Aorta (tissue), 5 donors: Measurements from ENCODE around the gene CLMN. TPM values are rescaled to one million over a fixed set of nuclear protein-coding genes. Genes with fewer than 3 reads are reported as not detected.

Experiments used
- ATAC-seq: fragments of 200-7000 bp; cut with Tn5 transposase; one replicate; pipeline ENCODE4 v1.9.1; 2022; ENCODE audit warnings: moderate library complexity; ENCODE audit not compliant: low FRiP score
- DNase-seq, 2 donors: peaks; one replicate each; pipeline ENCODE4 v3.0.0-alpha.2; 2020
- H3K27ac ChIP-seq, 2 donors: one replicate each; pipeline ENCODE4 v1.5.1; 2013; ENCODE audit warnings: low read length in 2 of 2, mild to moderate bottlenecking in 2 of 2, moderate library complexity in 2 of 2, control low read depth in 1 of 2, inconsistent platforms in 1 of 2, low read depth in 1 of 2
- H3K27me3 ChIP-seq, 2 donors: one replicate each; pipeline ENCODE4 v1.6.1; 2013; ENCODE audit warnings: control low read depth in 1 of 2, low read length in 1 of 2, mild to moderate bottlenecking in 1 of 2, moderate library complexity in 1 of 2; ENCODE audit not compliant: insufficient read depth in 2 of 2, control insufficient read depth in 1 of 2
- H3K36me3 ChIP-seq, 2 donors: one replicate each; pipeline ENCODE4 v1.6.1; 2013; ENCODE audit warnings: control low read depth in 1 of 2, low read length in 1 of 2, mild to moderate bottlenecking in 1 of 2; ENCODE audit not compliant: insufficient read depth in 2 of 2, control insufficient read depth in 1 of 2
- H3K4me1 ChIP-seq, 2 donors: one replicate each; pipeline ENCODE4 v1.6.1; 2013; ENCODE audit warnings: low read length in 2 of 2, control low read depth in 1 of 2, mild to moderate bottlenecking in 1 of 2, moderate library complexity in 1 of 2; ENCODE audit not compliant: insufficient read depth in 2 of 2, control insufficient read depth in 1 of 2
- H3K4me3 ChIP-seq, 2 donors: one replicate each; pipeline ENCODE4 v1.5.1; 2013; ENCODE audit warnings: low read length in 2 of 2, control low read depth in 1 of 2, mild to moderate bottlenecking in 1 of 2
- H3K9me3 ChIP-seq: one replicate; pipeline ENCODE4 v1.6.1; 2013; ENCODE audit warnings: mild to moderate bottlenecking, low read length; ENCODE audit not compliant: control insufficient read depth
- WGBS, 2 donors: extraction: QIAGEN DNeasy Blood & Tissue Kit; methylation state at CpG; one replicate each; pipeline ENCODE4 v1.1.7; 2013; 5-methylcytosine and 5-hydroxymethylcytosine counted together
- intact Hi-C, 2 donors: fragments of 100-400 bp; cut with DNase I; formaldehyde crosslinking; loops; one replicate each; pipeline versions ENCODE4 v1.14.2 to v1.15.0; 2022
- polyA plus RNA-seq, 2 donors: library from polyadenylated mRNA; stranded (reverse); fragments of 200-250 nt; gene quantifications; one replicate each; pipeline ENCODE4 v1.2.3, GENCODE V29; 2013
- total RNA-seq, 2 donors: library from RNA; stranded (reverse); fragmentation: NEBNext Ultra II Directional; extraction: Animal tissue kit (Norgen Biotek cat#: 25700); gene quantifications; one replicate each; pipeline ENCODE4 v1.2.1, GENCODE V29; 2021
- donor health status: healthy with polysubstance abuse.
- donor health status: Bipolar disorder and iron deficiency.
- donor health status: DM: no; HTN: no; CAD: no.
- donor health status: DM: no; HTN: no; CAD: no.
- donor health status: DM: yes; HTN: yes; CAD: no.

CLMN gene
- total and polyA plus RNA-seq, 4 donors = 3.9 to 18.3 (median 11.0) TPM

DNA sequence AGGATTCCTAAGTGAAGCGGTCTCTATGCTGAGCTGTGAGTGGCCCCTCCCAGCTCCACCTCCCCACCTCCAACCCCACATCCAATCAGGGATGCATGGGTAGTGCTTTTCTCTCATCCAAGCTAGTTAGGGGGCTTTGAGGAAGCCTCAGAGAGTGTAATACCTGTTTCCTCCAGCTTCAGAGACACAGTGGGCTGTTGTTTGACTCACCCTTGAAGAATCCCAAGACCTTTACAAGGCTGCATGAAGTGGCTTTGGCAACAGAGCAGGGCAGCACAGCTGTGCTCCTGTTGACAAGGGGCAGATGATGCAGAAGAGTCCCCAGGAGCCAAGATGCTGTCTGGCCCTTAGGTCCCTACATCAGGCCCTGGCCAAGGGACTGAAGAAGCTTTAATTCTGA is 27.1 kb upstream of the CLMN start:
- intact Hi-C loops = no loop called here
- 93 to 97% methylated on average over 1 of the region's 1 CpG for WGBS, 2 donors
- Histone ChIP-seq H3K9me3 (no peaks in the 10 kb centered on the region), H3K27ac (no peak overlapping the region), H3K4me3 (no peak overlapping the region), H3K4me1 (no peaks in the 10 kb centered on the region), H3K36me3 (no peaks in the 10 kb centered on the region), H3K27me3 (no peaks in the 10 kb centered on the region)
- ATAC-seq (no peak), DNase-seq (no peak)

DNA sequence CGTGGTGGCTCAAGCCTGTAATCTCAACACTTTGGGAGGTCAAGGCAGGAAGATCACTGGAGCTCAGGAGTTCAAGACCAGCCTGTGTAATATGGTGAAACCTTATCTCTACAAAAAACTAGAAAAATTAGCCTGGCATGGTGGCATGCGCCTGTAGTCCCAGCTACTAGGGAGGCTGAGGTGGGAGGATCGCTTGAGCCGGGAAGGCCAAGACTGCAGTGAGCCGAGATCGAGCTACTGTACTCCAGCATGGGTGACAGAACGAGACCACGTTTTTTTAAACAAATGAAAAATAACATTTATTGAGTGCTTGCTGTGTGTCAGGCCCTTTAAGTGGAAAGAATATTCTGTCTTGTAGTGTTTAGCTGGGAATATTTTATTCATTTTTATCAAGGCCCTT is 26.6 kb upstream of the CLMN start:
- no peak overlapping the region for H3K4me3 ChIP-seq
- no peaks in the 10 kb centered on the region for H3K36me3 ChIP-seq
- no peaks in the 10 kb centered on the region for H3K27me3 ChIP-seq
- H3K27ac ChIP-seq = no peak overlapping the region
- intact Hi-C loops = no loop called here
- ATAC-seq (no peak), DNase-seq (no peak)
- WGBS, 2 donors = 93 to 95% methylated on average over 8 of the region's 8 CpGs
- H3K4me1 ChIP-seq = no peaks in the 10 kb centered on the region
- H3K9me3 ChIP-seq = no peaks in the 10 kb centered on the region

- intact Hi-C loops = no loop called here
- H3K27me3 ChIP-seq = no peaks in the 10 kb centered on the region
- no peaks in the 10 kb centered on the region for H3K36me3 ChIP-seq
- WGBS, 2 donors = 74 to 88% methylated on average over 5 of the region's 5 CpGs
- no peaks in the 10 kb centered on the region for H3K4me1 ChIP-seq
- no peaks in the 10 kb centered on the region for H3K9me3 ChIP-seq
- ATAC-seq = no peak
- H3K27ac ChIP-seq = no peak overlapping the region
- no peak for DNase-seq
- H3K4me3 ChIP-seq = no peak overlapping the region
Observed at GRCh38 chr14:95345032-95345431, 25.3 kb upstream of the CLMN start.

GRCh38 chr14:95344536-95344935 is 24.8 kb upstream of the CLMN start:
- no peaks in the 10 kb centered on the region for H3K4me1 ChIP-seq
- intact Hi-C loops = no loop called here
- ATAC-seq (no peak), DNase-seq (no peak)
- no peaks in the 10 kb centered on the region for H3K36me3 ChIP-seq
- no peak overlapping the region for H3K27ac ChIP-seq
- no peak overlapping the region for H3K4me3 ChIP-seq
- H3K27me3 ChIP-seq = no peaks in the 10 kb centered on the region
- no peaks in the 10 kb centered on the region for H3K9me3 ChIP-seq

- 47 to 53% methylated on average over 4 of the region's 4 CpGs for WGBS, 2 donors
- Histone ChIP-seq H3K36me3 (no peaks in the 10 kb centered on the region), H3K27me3 (no peaks in the 10 kb centered on the region), H3K27ac (no peak overlapping the region), H3K4me1 (no peaks in the 10 kb centered on the region), H3K4me3 (no peak overlapping the region), H3K9me3 (no peaks in the 10 kb centered on the region)
- ATAC-seq (no peak), DNase-seq (no peak)
- intact Hi-C loops = no loop called here
Observed at GRCh38 chr14:95341564-95341963, 21.9 kb upstream of the CLMN start.

- Histone ChIP-seq H3K4me1 (no peaks in the 10 kb centered on the region), H3K36me3 (no peaks in the 10 kb centered on the region), H3K27ac (no peak overlapping the region), H3K27me3 (no peaks in the 10 kb centered on the region), H3K9me3 (no peaks in the 10 kb centered on the region), H3K4me3 (no peak overlapping the region)
- ATAC-seq (no peak), DNase-seq (no peak)
- intact Hi-C loops = no loop called here
- 96 to 98% methylated on average over 1 of the region's 1 CpG for WGBS, 2 donors
Observed at GRCh38 chr14:95341115-95341514, 21.4 kb upstream of the CLMN start.

DNA sequence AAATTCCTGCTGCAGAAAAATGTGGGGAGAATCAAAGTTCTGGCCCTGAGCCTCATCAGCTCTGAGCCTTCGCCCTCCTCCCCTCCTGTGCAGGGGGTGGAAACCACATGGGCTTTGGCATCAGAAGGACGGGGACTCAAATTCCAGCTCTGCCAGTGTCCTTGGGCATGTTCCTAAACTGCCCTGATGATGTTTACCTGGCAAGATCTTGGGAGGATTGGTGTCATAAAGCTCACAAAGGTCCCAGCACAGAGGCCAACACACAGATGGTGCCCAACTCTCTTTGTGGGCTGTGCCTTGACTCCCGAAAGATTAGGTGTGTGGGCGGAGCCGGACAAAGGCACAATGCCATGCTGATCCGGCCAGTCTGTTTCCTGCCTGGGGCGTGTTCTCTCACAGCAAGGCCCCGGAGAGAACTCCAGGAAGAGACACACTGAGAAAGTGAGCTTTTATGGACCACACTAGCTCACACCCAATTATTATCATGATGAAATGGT is 20.5 kb upstream of the CLMN start:
- 31% methylated on average over 8 of the region's 8 CpGs for WGBS, 2 donors
- H3K9me3 ChIP-seq = no peaks in the 10 kb centered on the region
- H3K4me1 ChIP-seq = no peaks in the 10 kb centered on the region
- intact Hi-C loops = no loop called here
- ATAC-seq (peak; percentile 33), DNase-seq (no peak)
- H3K4me3 ChIP-seq = no peak overlapping the region
- H3K27me3 ChIP-seq = no peaks in the 10 kb centered on the region
- H3K27ac ChIP-seq = no peak overlapping the region
- no peaks in the 10 kb centered on the region for H3K36me3 ChIP-seq

DNA sequence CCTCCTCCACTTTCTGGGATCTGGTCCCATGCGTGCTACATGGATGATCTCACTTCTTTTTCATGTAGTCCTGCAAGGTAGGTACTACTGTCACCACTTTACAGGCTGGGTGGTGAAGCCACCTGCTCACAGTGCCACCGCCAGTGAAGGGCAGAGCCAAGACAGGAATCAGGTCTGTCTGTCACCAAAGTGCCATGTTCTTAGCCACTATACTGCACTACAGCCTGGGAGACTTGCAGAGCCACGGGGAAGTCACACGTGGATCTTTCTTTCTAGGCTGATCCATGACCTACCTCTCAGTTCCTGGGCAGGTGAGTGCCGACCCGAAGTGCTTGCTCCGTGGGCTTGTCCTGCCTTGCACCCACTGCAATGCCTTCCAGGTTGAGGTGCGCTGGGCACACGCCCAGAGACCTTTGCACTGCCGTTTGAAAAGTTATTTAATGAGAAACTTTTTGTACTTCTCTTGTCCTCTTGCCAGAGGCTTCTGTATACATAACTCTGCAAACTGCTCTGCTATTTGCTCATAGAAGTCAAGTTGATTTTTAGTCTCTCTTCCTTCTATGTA is 19.7 kb upstream of the CLMN start:
- no peak overlapping the region for H3K27ac ChIP-seq
- ATAC-seq (peak; percentile 13), DNase-seq (no peak)
- no peaks in the 10 kb centered on the region for H3K4me1 ChIP-seq
- no peak overlapping the region for H3K4me3 ChIP-seq
- H3K9me3 ChIP-seq = peaks cover 4% of the 10 kb centered on the region
- no peaks in the 10 kb centered on the region for H3K27me3 ChIP-seq
- no peaks in the 10 kb centered on the region for H3K36me3 ChIP-seq
- 72% methylated on average over 10 of the region's 10 CpGs for WGBS, 2 donors
- intact Hi-C loops = no loop called here

GRCh38 chr14:95338436-95338835 is 18.7 kb upstream of the CLMN start:
- ATAC-seq (no peak), DNase-seq (no peak)
- intact Hi-C loops = no loop called here
- no peaks in the 10 kb centered on the region for H3K27me3 ChIP-seq
- no peak overlapping the region for H3K4me3 ChIP-seq
- no peaks in the 10 kb centered on the region for H3K4me1 ChIP-seq
- H3K27ac ChIP-seq = no peak overlapping the region
- WGBS, 2 donors = 68 to 84% methylated on average over 5 of the region's 5 CpGs
- H3K9me3 ChIP-seq = peaks cover 4% of the 10 kb centered on the region
- no peaks in the 10 kb centered on the region for H3K36me3 ChIP-seq
